CD4-positive, alpha-beta T cell (primary cell): ENCODE data around the gene TRIM37. TPM values are rescaled to one million over a fixed set of nuclear protein-coding genes. Genes with fewer than 3 reads are reported as not detected.

ENCODE experiments used
- ATAC-seq: fragments of 200-7000 bp; cut with Tn5 transposase; one replicate; pipeline ENCODE4 v1.10.0; 2022; ENCODE audit warnings: mild to moderate bottlenecking; ENCODE audit not compliant: poor library complexity
- CTCF ChIA-PET: fragments of 350-600 bp; sonication (Branson Sonifier 250); formaldehyde crosslinking; loops from one replicate; lab custom pipeline; 2021; ENCODE audit warnings: antibody characterized with exemption, inconsistent platforms; lab: Charles Lee
- POLR2A ChIA-PET: fragments of 350-600 bp; sonication (Branson Sonifier 250); formaldehyde crosslinking; loops from one replicate; lab custom pipeline; 2021; ENCODE audit warnings: antibody characterized with exemption, inconsistent platforms; lab: Charles Lee
- DNase-seq, 14 experiments: peaks; one replicate each; pipeline ENCODE4 v3.0.0-alpha.2; 2013 to 2020; ENCODE audit warnings: mixed read lengths in 2 of 14
- H3K27ac ChIP-seq, 2 donors: one replicate each; pipeline versions ENCODE4 v1.5.1 to v1.7.0; 2013; ENCODE audit warnings: low read length in 2 of 2, low read depth in 1 of 2, mild to moderate bottlenecking in 1 of 2
- H3K27me3 ChIP-seq, 2 experiments: 1 replicate in 1 of 2; 2 replicates in 1 of 2; pipeline versions ENCODE4 v1.6.1 to v1.7.0; 2013; ENCODE audit warnings: low read length in 2 of 2, control low read depth in 1 of 2, mild to moderate bottlenecking in 1 of 2, moderate library complexity in 1 of 2; ENCODE audit not compliant: insufficient read depth in 2 of 2, control insufficient read depth in 1 of 2
- H3K36me3 ChIP-seq: one replicate; pipeline ENCODE4 v1.6.1; 2013; ENCODE audit warnings: low read length, control low read depth; ENCODE audit not compliant: insufficient read depth
- H3K4me1 ChIP-seq: one replicate; pipeline ENCODE4 v1.6.1; 2013; ENCODE audit warnings: low read length, control low read depth; ENCODE audit not compliant: insufficient read depth
- H3K4me3 ChIP-seq: one replicate; pipeline ENCODE4 v1.5.1; 2013; ENCODE audit warnings: mild to moderate bottlenecking, low read length, moderate library complexity
- H3K9me3 ChIP-seq, 2 experiments: 1 replicate in 1 of 2; 2 replicates in 1 of 2; pipeline versions ENCODE4 v1.6.1 to v1.7.0; 2013; ENCODE audit warnings: low read length in 2 of 2, mild to moderate bottlenecking in 2 of 2, control low read depth in 1 of 2, moderate library complexity in 1 of 2; ENCODE audit not compliant: control insufficient read depth in 1 of 2, insufficient read depth in 1 of 2
- H3K27ac Mint-ChIP-seq: one replicate; pipeline ENCODE4 v1.8.0; 2020; ENCODE audit warnings: mixed read lengths
- H3K27me3 Mint-ChIP-seq: one replicate; pipeline ENCODE4 v1.8.0; 2021; ENCODE audit warnings: mixed read lengths
- H3K36me3 Mint-ChIP-seq: one replicate; pipeline ENCODE4 v1.8.0; 2021; ENCODE audit warnings: low read depth, mixed read lengths
- H3K4me1 Mint-ChIP-seq: one replicate; pipeline ENCODE4 v1.8.0; 2021; ENCODE audit warnings: low read depth, mixed read lengths
- H3K4me3 Mint-ChIP-seq: one replicate; pipeline ENCODE4 v1.8.0; 2020; ENCODE audit warnings: mild to moderate bottlenecking, mixed read lengths
- H3K9me3 Mint-ChIP-seq: one replicate; pipeline ENCODE4 v1.8.0; 2020; ENCODE audit warnings: mixed read lengths
- intact Hi-C, 2 experiments: fragments of 100-400 bp; cut with DNase I in 1 of 2; cut with micrococcal nuclease in 1 of 2; formaldehyde crosslinking; loops; one replicate each; pipeline versions ENCODE4 v1.15.1 to v1.9.0; 2023 to 2025; cut with DNase I, micrococcal nuclease
- total RNA-seq, 174 experiments: library from RNA in 2 of 174; stranded (reverse) in 2 of 174; gene quantifications; one replicate each; pipeline ENCODE4 v1.2.3 and lab custom pipeline; 2021 to 2026
- TF ChIP-seq, protein P1 (sequence below): fragments of 200-600 bp; IDR thresholded peaks from one replicate; pipeline ENCODE4 v1.8.0; 2022; ENCODE audit warnings: antibody characterized with exemption, mild to moderate bottlenecking

TRIM37 gene
- total RNA-seq, 2 experiments from 2014 or later = 16.8 to 18.0 TPM

DNA sequence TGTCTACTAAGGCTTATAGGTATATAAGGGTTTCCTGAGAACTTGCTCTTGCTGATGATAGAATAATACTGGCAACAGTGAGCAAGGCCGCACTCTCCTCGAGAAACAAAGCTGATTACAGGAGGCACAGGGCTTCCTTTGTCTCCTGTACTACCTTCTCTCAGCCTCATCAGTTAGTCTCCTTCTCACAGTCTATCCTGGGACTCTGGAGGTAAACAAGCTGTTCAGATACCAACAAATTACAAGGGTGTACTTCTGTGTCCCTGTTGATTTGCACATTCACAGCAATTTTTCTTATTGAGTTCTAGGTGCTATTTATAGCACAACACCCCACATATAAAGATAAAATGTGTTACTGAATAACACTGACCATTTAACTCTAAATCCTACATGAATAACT, 98.7 kb downstream of the TRIM37 start:
- Mint-ChIP-seq H3K36me3 (peaks cover 39% of the 10 kb centered on the region), H3K4me3 (no peak overlapping the region), H3K9me3 (no peaks in the 10 kb centered on the region), H3K4me1 (peaks cover 6% of the 10 kb centered on the region), H3K27ac (no peak overlapping the region), H3K27me3 (no peaks in the 10 kb centered on the region)
- Histone ChIP-seq H3K27ac (no peak overlapping the region), H3K4me3 (no peak overlapping the region), H3K4me1 (no peaks in the 10 kb centered on the region), H3K9me3 (no peaks in the 10 kb centered on the region), H3K36me3 (peaks cover 33% of the 10 kb centered on the region), H3K27me3 (no peaks in the 10 kb centered on the region)
- POLR2A ChIA-PET = no interaction called here
- DNase-seq (no peak), ATAC-seq (no peak)
- intact Hi-C loops = loop anchor here (5.0 to 10.0 kb wide), 2 partner anchors 691 to 693 kb away; no protein-coding TSS in a partner anchor
- CTCF ChIA-PET = interaction anchor here (1.2 to 5.7 kb wide), 4 partner anchors 14 to 489 kb away, joined by 3 to 36 read pairs (median 4); no protein-coding TSS in a partner anchor
- TF ChIP-seq, protein P1, sequence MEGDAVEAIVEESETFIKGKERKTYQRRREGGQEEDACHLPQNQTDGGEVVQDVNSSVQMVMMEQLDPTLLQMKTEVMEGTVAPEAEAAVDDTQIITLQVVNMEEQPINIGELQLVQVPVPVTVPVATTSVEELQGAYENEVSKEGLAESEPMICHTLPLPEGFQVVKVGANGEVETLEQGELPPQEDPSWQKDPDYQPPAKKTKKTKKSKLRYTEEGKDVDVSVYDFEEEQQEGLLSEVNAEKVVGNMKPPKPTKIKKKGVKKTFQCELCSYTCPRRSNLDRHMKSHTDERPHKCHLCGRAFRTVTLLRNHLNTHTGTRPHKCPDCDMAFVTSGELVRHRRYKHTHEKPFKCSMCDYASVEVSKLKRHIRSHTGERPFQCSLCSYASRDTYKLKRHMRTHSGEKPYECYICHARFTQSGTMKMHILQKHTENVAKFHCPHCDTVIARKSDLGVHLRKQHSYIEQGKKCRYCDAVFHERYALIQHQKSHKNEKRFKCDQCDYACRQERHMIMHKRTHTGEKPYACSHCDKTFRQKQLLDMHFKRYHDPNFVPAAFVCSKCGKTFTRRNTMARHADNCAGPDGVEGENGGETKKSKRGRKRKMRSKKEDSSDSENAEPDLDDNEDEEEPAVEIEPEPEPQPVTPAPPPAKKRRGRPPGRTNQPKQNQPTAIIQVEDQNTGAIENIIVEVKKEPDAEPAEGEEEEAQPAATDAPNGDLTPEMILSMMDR = no peak

DNA sequence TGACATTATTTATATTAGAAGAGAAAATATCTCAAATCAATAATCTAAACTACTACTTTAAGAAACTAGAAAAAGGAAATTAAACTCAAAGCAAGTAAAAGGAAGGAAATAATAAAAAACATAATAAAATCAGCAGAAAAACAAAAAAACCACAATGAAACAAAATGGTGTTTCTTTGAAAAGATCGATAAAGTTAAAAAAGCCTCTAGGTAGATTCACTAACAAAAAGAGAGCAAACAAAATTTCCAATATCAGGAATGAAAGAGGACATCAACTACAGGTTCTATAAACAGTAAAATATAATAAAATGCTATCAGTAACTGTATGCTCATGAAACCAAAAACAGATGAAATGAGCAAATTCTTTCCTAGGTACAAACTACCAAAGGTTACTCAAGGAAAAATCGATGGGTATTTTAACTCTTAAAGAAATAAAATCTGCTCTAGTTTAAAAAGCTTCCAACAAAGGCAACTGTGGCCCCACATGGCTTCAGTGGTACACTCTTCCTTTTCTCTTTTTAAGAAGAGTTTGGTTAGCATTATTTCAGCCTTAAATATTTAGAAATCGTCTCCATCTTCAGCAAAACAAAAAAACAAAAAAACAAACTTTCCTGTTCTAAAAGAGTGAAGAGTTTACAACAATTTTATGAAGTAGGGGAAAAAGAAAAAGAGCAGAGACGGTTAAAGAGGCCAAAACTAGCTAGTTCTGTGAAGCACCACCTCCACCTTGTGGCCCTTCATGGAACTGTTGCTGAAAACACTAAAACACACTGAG, 102.2 kb downstream of the TRIM37 start:
- ChIA-PET CTCF (interaction anchor here (0.6 to 5.7 kb wide), 13 partner anchors 13 to 511 kb away, joined by 3 to 36 read pairs (median 4); partner anchors contain the start of genes PRR11 and SKA2), POLR2A (interaction anchor here (0.5 to 3.4 kb wide), 9 partner anchors 102 to 687 kb away, joined by 3 to 18 read pairs (median 4); partner anchors contain the start of genes HSF5, PRR11, SKA2 and TRIM37)
- Mint-ChIP-seq H3K27ac (peak overlapping the region; percentile 81), H3K27me3 (no peaks in the 10 kb centered on the region), H3K36me3 (peaks cover 27% of the 10 kb centered on the region), H3K4me1 (peaks cover 12% of the 10 kb centered on the region), H3K4me3 (peak overlapping the region; percentile 45), H3K9me3 (no peaks in the 10 kb centered on the region)
- DNase-seq = peak; percentile 49 to 84 (median 66)
- H3K27me3 ChIP-seq = no peaks in the 10 kb centered on the region
- no peak overlapping the region for H3K4me3 ChIP-seq
- ATAC-seq = peak; percentile 57
- H3K36me3 ChIP-seq = peaks cover 13% of the 10 kb centered on the region
- no peak overlapping the region for H3K27ac ChIP-seq
- TF ChIP-seq, protein P1 = peak; percentile 95
- H3K4me1 ChIP-seq = peaks cover 9% of the 10 kb centered on the region
- intact Hi-C loops = loop anchor here (1.0 to 10.0 kb wide), 10 partner anchors 103 to 690 kb away; partner anchors contain the start of genes RNF43 (in 1 of the 2) and TRIM37 (in 1 of the 2)
- H3K9me3 ChIP-seq = no peaks in the 10 kb centered on the region

DNA sequence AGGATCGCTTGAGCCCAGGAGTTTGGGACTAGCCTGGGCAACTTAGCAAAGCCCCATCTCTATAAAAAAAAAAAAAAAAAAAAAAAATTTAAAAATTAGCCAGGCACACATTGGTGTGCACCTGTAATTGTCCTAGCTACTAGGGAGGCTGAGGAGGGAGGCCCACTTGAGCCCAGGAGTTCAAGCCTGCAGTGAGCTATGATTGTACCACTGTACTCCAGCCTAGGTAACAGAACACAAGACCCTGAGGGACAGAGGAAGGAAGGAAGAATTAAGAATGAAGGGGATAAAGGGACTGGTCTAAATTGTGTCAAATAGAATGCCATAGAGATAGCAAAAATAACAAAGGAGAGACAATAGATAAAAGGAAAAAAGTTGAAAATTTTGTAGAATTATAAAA, 102.8 kb downstream of the TRIM37 start:
- peaks cover 9% of the 10 kb centered on the region for H3K4me1 ChIP-seq
- peaks cover 12% of the 10 kb centered on the region for H3K4me1 Mint-ChIP-seq
- H3K9me3 ChIP-seq = no peaks in the 10 kb centered on the region
- H3K4me3 ChIP-seq = no peak overlapping the region
- no peak overlapping the region for H3K27ac Mint-ChIP-seq
- H3K9me3 Mint-ChIP-seq = no peaks in the 10 kb centered on the region
- no peaks in the 10 kb centered on the region for H3K27me3 Mint-ChIP-seq
- H3K4me3 Mint-ChIP-seq = no peak overlapping the region
- DNase-seq = no peak
- intact Hi-C loops = loop anchor here (2.0 to 10.0 kb wide), 4 partner anchors 103 to 689 kb away; partner anchors contain the start of genes RNF43 (in 1 of the 2) and TRIM37 (in 1 of the 2)
- no peaks in the 10 kb centered on the region for H3K27me3 ChIP-seq
- H3K27ac ChIP-seq = no peak overlapping the region
- peaks cover 16% of the 10 kb centered on the region for H3K36me3 ChIP-seq
- ChIA-PET POLR2A (interaction anchor here (1.2 kb wide), 1 partner anchor 485 kb away, joined by 3 read pairs; no protein-coding TSS in a partner anchor), CTCF (interaction anchor here (5.7 kb wide), 1 partner anchor 485 kb away, joined by 36 read pairs; no protein-coding TSS in a partner anchor)
- TF ChIP-seq, protein P1 = no peak
- no peak for ATAC-seq
- H3K36me3 Mint-ChIP-seq = peaks cover 33% of the 10 kb centered on the region
